Heart left ventricle (tissue), 13 donors: ENCODE results near the gene DNAH12.

Experiments
- POLR2A ChIP-seq, 2 donors: fragments of 450-650 bp; IDR thresholded peaks; one replicate each; pipeline ENCODE4 v1.6.1; 2017; ENCODE audit warnings: antibody characterized with exemption in 2 of 2, mild to moderate bottlenecking in 2 of 2, moderate library complexity in 2 of 2
- TF ChIP-seq, protein P1 (sequence below), 12 donors: fragments of 200-600 bp; sonication (generic) in 4 of 12; IDR thresholded peaks; one replicate each; pipeline versions ENCODE4 v1.5.0 to v1.8.0; 2018 to 2022; ENCODE audit warnings: antibody characterized with exemption in 12 of 12, mild to moderate bottlenecking in 5 of 12
- donor health status: ischemic (EF 13 %, LVEDD 7.1; RV severe dilation, severe dysfunction).
- donor health status: DM: no; HTN: yes; CAD: no.
- donor health status: DM: no; HTN: no; CAD: no.
- donor health status: ischemic (EF 25% LVEDD 6.9; RV normal size, moderate dysfunction).
- donor health status: ischemic (EF 25% LVEDD 5.7; RV mildly dilated, moderate dysfunction).
- donor health status: ischemic (EF 35%, LVEDD 5.7; RV mildly dilated, moderate dysfunction).
- donor health status: nonischemic (EF 11% LVEDD 7.7; RV severe dilation, severe dysfunction).
- donor health status: DM: yes; HTN: yes; CAD: no.
- donor health status: PGD.
- donor health status: ischemic (EF 29% LVEDD 5.4; RV normal size, mild dysfunction).
- donor health status: nonischemic (EF 23%, LVEDD 6.1; RV moderate dilation, normal function).

DNA sequence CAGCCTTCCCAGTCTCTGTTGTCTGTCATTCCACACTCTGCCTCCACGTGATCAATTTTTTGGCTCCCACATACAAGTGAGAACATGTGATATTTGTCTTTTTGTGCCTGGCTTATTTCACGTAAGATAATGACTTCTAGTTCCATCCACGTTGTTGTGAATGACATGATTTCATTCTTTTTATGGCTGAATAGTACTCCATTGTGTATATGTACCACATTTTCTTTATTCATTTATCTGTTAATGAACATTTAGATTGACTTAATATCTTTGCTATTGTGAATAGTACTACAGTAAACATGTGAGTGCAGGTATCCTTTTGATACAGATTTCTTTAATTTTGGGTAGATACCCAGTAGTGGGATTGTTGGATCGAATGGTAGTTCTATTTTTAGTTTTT, 283.0 kb downstream of the DNAH12 start:
- TF ChIP-seq, protein P1, sequence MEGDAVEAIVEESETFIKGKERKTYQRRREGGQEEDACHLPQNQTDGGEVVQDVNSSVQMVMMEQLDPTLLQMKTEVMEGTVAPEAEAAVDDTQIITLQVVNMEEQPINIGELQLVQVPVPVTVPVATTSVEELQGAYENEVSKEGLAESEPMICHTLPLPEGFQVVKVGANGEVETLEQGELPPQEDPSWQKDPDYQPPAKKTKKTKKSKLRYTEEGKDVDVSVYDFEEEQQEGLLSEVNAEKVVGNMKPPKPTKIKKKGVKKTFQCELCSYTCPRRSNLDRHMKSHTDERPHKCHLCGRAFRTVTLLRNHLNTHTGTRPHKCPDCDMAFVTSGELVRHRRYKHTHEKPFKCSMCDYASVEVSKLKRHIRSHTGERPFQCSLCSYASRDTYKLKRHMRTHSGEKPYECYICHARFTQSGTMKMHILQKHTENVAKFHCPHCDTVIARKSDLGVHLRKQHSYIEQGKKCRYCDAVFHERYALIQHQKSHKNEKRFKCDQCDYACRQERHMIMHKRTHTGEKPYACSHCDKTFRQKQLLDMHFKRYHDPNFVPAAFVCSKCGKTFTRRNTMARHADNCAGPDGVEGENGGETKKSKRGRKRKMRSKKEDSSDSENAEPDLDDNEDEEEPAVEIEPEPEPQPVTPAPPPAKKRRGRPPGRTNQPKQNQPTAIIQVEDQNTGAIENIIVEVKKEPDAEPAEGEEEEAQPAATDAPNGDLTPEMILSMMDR (IDR thresholded peaks at IDR 0.05) = no peak
- no peak for TF ChIP-seq POLR2A (IDR thresholded peaks at IDR 0.05)
